ENCODE data around the gene AOC1.
"Not testable (repeated sequence)": the region's sequence is repeated elsewhere in the genome, so short reads cannot be mapped to it uniquely, and the experiment has no call there.

The AOC1 gene

DNA sequence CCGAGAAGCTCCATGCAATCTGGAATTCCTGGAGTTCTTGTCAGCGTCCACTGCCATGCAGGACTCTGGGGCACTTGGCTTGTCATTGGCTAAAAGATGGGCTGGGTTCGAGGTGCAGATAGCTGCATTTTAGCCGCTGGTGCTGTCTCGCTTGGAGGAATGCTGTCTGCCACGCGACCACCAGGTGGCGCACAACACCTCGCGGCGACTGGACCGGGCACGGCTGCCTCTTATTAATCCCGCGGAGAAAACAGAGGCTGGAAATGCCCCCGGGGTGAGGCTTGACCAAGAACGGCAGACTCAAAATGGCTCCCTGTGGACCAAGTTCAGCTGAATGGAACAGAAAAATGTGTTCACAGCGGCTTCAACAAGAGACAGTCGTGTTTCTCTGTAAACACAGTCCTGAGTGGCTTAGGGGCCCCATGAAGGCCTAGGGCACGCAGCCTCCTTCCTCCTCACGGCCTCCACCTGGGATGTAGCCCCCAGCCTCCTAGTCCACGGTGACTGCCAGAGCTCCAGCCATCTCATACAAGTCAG, 46.2 kb downstream of the AOC1 start:
- no peak for FAIRE-seq

DNA sequence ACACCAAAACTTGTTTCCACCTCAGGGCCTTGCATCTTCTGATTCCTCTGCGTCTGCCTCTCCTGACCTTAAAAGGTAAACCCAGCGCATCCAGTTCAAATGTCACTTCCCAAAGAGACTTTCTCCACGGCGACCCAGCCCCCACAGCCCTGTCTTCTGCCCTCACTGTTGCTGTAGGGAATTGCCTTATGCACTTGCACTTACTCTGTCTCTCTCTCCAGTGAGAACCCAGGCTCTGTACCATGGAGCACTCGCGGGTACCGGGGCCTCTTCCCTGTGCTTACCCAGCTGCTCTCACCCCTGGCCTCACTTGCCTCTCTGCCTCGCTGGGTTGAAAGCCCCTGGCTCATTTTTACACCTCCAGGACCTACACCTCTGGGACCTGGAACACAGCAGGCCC, 48.4 kb downstream of the AOC1 start:
- no peak for FAIRE-seq

DNA sequence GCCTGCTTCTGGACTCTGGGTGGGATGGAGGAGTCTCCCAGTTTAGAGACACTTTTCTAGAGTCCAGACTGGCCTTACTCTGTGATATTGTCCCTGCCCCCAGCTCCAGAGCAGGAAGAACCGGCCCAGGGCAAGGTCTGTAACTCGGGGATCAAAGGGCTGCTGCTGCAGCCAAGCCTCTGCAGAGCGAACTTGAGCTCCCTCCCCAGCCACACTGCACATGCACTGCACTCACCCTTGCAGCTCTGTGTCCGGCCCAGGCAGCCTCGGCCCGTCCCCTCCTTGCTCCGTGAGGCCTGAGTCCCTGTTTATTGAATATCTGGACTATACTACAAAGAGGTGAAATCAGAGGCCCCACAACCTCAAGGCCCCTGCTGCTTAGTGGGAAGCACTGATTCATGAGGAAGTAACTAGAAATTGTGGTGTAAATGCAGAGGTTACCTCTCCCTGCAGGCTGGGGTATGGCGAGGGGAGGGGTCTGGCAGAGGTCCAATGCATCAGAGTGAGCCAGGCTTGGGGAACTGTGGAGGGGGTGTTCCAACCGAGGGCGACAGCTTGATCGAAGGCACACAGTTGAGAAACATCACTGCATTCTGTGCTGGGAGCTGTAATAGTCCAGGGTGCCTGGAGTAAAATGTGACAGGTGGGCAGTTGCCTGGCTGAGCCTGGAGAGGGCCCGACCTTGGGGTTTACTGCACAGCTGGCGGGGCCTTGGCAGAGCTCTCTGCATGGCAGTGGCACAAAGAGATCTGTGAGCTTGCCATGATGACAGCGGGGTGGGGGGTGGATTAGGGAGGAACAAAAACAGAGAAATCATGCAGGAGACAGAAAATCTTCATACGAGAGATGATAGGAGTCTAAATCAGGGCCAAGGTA, 49.1 kb downstream of the AOC1 start:
- no peak for FAIRE-seq

DNA sequence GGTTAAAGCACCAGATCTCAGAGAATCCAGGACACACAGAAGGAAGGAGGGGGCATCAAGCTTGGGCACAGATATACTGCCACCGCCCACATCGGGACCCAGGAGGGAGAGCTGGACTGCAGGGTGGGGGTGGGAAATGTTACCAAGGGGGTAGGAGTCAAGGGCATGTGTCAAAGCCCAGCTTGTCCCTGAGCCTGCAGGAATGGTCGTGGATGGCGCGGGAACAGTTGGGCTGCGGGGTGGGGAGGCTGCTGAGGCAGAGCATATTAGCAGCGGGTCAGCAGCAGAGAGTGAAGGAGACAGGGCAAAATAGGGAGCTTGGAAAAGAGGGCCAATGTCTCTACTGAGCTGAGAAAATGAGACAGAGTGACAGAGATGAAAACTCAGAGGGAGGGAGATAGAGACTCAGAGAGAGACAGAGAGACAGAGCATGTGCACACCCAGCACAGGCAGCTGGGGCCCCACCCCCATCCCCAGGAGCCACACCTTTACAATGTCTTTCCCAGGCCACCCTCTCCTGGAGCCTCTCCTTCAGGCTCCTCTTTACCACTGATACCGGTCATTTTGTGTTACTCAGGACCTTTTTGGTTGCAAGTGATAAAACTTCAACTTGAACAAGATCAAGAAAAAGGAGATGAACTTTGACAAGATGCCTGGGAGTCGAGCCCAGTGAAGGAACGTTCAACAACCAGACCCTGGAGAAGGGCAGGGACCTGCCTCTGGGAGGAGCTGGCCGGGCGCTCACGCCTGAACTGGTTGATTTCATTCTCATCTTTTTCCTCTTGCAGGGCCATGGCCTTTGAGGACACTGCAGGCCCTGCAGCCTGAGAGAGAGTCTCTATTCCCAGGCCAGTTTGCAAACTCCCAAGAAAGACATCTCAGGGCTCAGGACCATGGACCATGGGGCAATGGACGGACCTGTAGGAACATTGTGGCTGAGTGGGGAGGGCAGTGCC, 50.0 kb downstream of the AOC1 start:
- no peak for FAIRE-seq

DNA sequence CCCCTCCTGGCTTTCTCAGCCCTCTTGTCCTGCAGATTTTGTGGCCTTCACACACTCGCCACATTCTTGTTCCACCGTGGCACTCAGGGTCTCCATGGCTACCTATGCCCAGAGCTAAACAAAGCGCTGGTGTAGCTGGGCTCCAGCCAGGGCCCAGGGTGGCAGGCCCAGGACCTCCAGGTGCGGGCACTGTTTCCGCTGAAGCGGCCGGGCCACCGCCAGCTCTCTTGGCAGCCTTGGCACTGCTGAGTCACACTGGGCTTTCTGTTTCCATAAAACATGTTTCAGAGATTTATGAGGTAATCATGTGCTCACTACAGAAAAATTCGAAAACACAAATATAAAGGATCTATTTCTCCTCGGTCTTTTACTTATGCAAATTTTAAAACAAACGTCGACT, 51.3 kb downstream of the AOC1 start:
- FAIRE-seq = no peak

DNA sequence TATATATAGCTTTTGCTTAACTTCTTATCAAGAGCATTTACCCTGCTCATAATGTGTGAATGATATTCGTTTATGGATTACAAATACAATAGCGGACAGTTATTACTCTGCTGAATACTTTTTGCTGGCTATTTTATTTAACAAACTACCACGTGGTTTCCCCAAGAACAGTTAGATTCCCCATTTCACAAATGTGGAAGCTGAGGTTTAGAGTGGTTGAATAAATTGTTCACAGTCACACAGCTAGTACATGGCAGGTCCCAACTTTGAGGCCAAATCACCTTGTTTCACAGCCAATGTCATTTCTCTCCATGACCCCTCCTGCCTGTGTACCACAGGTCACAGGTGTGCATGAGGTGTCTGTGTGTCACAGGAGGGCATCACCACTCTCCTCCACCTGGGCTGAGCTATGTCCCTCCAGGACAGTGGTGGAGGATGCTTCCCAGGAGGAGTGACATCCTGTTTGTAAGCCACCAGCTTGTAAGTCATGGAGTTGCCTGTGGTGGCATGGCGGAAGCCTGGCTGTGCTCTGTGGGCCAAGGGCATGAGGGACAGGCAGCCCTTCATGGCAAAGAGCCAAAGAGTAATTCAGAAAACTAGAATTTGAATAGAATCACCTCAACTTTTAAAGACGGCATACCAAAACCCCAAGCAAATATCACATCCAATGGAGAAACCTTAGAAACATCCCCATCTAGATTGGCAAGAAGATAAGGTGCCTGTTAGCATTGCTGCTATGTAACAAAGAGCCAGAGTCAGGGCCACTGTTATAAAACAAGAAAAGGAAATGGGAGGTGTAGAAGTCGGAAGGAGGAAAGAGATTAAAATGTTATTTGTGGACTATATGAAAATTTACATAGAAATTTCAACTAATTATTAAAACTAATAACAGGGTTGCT, 51.9 kb downstream of the AOC1 start:
- FAIRE-seq = no peak

DNA sequence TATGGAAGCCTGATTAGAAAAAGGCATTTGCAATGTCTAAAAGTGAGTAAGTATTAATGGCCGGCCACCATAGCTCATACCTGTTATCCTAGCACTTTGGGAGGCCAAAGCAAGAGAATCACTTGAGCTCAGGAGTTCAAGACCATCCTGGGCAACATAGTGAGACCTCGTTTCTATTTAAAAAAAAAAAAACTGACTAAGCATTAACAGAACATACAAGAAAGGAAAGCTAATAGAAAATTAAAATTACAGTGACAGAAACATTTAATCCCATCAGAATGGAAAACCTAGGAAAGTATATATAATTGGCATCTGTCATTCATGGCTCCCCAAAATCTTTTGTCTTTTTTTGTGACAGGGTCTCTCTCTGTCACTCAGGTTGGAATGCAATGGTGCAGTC, 55.9 kb downstream of the AOC1 start:
- FAIRE-seq = no peak

DNA sequence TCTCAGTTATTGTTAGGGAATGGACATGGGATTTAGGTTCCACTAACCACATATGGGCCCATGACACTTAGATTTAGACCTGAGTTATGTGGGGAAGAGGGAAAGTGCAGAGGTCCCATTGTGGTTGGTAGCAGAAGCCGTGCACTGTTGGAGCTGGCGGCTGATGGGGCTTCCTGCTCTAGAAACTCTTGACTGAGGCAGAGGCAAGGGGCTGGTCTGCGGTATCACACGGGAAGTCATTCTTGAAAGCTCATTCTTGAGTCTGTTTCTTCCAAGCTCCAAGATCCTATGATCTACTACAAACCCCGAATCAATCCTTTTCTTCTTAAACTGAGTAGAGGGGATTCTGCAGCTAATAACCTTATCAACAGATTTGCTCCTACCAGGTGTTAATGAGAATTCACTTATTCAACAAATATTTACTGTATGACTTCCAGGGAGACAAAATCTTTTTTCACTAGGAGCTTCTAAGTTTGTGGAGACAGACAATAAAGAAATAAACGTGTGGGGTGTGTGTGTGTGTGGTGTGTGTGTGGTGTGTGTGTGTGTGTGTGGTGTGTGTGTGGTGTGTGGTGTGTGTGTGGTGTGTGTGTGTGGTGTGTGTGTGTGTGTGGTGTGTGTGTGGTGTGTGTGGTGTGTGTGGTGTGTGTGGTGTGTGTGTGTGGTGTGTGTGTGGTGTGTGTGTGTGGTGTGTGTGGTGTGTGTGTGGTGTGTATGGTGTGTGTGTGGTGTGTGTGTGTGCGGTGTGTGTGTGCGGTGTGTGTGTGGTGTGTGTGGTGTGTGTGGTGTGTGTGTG, 57.1 kb downstream of the AOC1 start:
- FAIRE-seq = no peak

DNA sequence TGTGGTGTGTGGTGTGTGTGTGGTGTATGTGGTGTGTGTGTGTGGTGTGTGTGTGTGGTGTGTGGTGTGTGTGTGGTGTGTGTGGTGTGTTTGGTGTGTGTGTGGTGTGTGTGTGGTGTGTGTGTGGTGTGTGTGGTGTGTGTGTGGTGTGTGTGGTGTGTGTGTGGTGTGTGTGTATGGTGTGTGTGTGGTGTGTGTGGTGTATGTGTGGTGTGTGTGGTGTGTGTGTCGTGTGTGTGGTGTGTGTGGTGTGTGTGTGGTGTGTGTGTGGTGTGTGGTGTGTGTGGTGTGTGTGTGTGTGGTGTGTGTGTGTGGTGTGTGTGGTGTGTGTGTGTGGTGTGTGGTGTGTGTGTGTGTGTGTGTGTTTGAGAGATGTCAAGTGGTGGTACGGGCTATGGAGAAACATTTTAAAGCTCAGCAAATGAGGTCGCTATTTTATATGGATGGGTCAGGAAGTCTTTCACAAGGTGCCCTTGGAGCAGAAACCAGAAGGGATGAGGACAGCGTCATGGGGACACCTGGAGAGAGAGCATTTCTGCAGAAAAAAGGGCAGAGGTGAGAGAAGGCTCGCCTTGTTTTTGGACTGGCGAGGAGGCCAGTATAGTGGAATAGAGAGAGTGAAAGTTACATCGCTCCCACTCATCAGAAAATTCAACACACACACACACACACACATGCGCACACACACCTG, 58.1 kb downstream of the AOC1 start:
- not testable (repeated sequence) for FAIRE-seq

DNA sequence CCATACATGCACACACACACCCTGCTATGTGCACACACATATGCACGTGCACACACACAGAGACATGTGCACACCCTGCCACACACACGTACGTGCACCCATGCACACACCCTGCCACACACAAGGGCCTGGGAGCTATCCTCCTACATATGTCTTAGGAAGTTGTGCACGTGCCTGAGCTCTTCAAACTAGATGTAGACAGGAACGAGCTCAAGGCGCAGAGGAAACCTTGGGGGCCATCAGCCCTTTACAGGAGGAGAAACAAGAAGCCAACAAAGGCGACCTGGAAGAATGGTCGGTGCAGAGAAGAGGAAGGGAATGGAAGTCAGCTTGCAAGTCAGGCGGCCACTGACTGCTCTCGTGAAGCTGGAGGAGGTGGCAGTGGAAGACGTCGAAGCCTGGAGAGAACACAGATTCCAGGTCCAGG, 58.7 kb downstream of the AOC1 start:
- FAIRE-seq = no peak
